ENCODE data around the gene HSPD1.
A peak's percentile ranks its signal among the peaks of the same experiment; 100 is the strongest.

HSPD1 gene

GRCh38 chr2:197499594-197500502, at the start of gene HSPD1, which contains the start of gene HSPE1:
TSS of gene HSPD1 (minus strand) at chr2:197499840. CDS start at chr2:197498848, 992 bp downstream.
TSS of gene HSPE1 (plus strand) at chr2:197500379. CDS start at chr2:197500437, 58 bp downstream.
- peak; percentile 97 for DNase-seq

GRCh38 chr2:197548582-197548981, 48.9 kb upstream of the HSPD1 start:
- no peak for DNase-seq

GRCh38 chr2:197547163-197547900, 47.7 kb upstream of the HSPD1 start:
- no peak for DNase-seq

GRCh38 chr2:197543206-197543605, 43.6 kb upstream of the HSPD1 start:
- no peak for DNase-seq

- no peak for DNase-seq
Observed at GRCh38 chr2:197539734-197540133, 40.1 kb upstream of the HSPD1 start.

- no peak for DNase-seq
Observed at GRCh38 chr2:197538412-197538811, 38.8 kb upstream of the HSPD1 start.

- no peak for DNase-seq
Observed at GRCh38 chr2:197517150-197517549, 17.5 kb upstream of the HSPD1 start.

- DNase-seq = no peak
Observed at GRCh38 chr2:197516393-197516761, 16.7 kb upstream of the HSPD1 start.

- peak; percentile 89 for DNase-seq
Observed at GRCh38 chr2:197515739-197516392, 16.2 kb upstream of the HSPD1 start, which contains the start of gene MOB4. TSS of gene MOB4 (plus strand) at chr2:197516066. CDS start at chr2:197516087, 21 bp downstream.

GRCh38 chr2:197515315-197515738, 15.7 kb upstream of the HSPD1 start:
- no peak for DNase-seq

GRCh38 chr2:197514754-197515153, 15.1 kb upstream of the HSPD1 start:
- DNase-seq = no peak

- no peak for DNase-seq
Observed at GRCh38 chr2:197513915-197514314, 14.3 kb upstream of the HSPD1 start.

GRCh38 chr2:197506658-197507057, 7.0 kb upstream of the HSPD1 start:
- no peak for DNase-seq

- DNase-seq = no peak
Observed at GRCh38 chr2:197504512-197504911, 4.9 kb upstream of the HSPD1 start.

- no peak for DNase-seq
Observed at GRCh38 chr2:197504000-197504399, 4.4 kb upstream of the HSPD1 start.

GRCh38 chr2:197502685-197503084, 3.0 kb upstream of the HSPD1 start:
- no peak for DNase-seq

GRCh38 chr2:197502201-197502600, 2.6 kb upstream of the HSPD1 start:
- no peak for DNase-seq

GRCh38 chr2:197500503-197501131, 977 bp upstream of the HSPD1 start:
- DNase-seq = no peak

- no peak for DNase-seq
Observed at GRCh38 chr2:197498937-197499593, 575 bp downstream of the HSPD1 start.

GRCh38 chr2:197498235-197498936, 1.3 kb downstream of the HSPD1 start:
- DNase-seq = no peak

GRCh38 chr2:197497326-197497725, 2.3 kb downstream of the HSPD1 start:
- no peak for DNase-seq

GRCh38 chr2:197496695-197497094, 2.9 kb downstream of the HSPD1 start:
- DNase-seq = no peak

Data from NCI-H1048 (cell line).